SK-N-SH treated with all-trans-retinoic acid at 6 μM for 48 hours (cell line): ENCODE results near the gene TLDC2.

Experiments used
- ATAC-seq: fragments of 200-7000 bp; cut with Tn5 transposase; 3 replicates; pipeline ENCODE4 v1.9.1; 2020; ENCODE audit warnings: mild to moderate bottlenecking, moderate library complexity
- BACH2 ChIP-seq: fragments of 250-450 bp; sonication (Bioruptor Pico); IDR thresholded peaks from 2 replicates; pipeline ENCODE4 v1.9.0; 2021; ENCODE audit warnings: mild to moderate bottlenecking, borderline replicate concordance
- CSDC2 ChIP-seq: fragments of 250-450 bp; sonication (Bioruptor Pico); IDR thresholded peaks from 2 replicates; pipeline ENCODE4 v1.5.0; 2020; ENCODE audit warnings: mild to moderate bottlenecking, moderate library complexity
- GLIS3 ChIP-seq: fragments of 250-450 bp; sonication (Bioruptor Pico); IDR thresholded peaks from 2 replicates; pipeline ENCODE4 v1.5.0; 2020; ENCODE audit warnings: mild to moderate bottlenecking, moderate library complexity
- ISL1 ChIP-seq: fragments of 250-450 bp; sonication (Bioruptor Pico); IDR thresholded peaks from 2 replicates; pipeline ENCODE4 v2.1.2; 2022; ENCODE audit warnings: mild to moderate bottlenecking, moderate library complexity
- OSR1 ChIP-seq: fragments of 250-450 bp; sonication (Bioruptor Pico); IDR thresholded peaks from 2 replicates; pipeline ENCODE4 v1.8.0; 2022; ENCODE audit warnings: moderate library complexity, mild to moderate bottlenecking, inconsistent platforms
- RARB ChIP-seq: fragments of 250-450 bp; sonication (Bioruptor Pico); IDR thresholded peaks from 2 replicates; pipeline ENCODE4 v1.8.0; 2021; ENCODE audit warnings: mild to moderate bottlenecking, moderate library complexity
- SNAI2 ChIP-seq: fragments of 250-450 bp; sonication (Bioruptor Pico); IDR thresholded peaks from 2 replicates; pipeline ENCODE4 v1.5.0; 2020; ENCODE audit warnings: mild to moderate bottlenecking, moderate library complexity
- TOX ChIP-seq: fragments of 250-450 bp; sonication (Bioruptor Pico); IDR thresholded peaks from 2 replicates; pipeline ENCODE4 v1.8.0; 2021; ENCODE audit warnings: mild to moderate bottlenecking, moderate library complexity, borderline replicate concordance
- TSHZ2 ChIP-seq: fragments of 250-450 bp; sonication (Bioruptor Pico); IDR thresholded peaks from 2 replicates; pipeline ENCODE4 v1.5.0; 2020; ENCODE audit warnings: mild to moderate bottlenecking, moderate library complexity
- ZFP3 ChIP-seq: fragments of 250-450 bp; sonication (Bioruptor Pico); IDR thresholded peaks from 2 replicates; pipeline ENCODE4 v1.5.0; 2020; ENCODE audit warnings: mild to moderate bottlenecking, moderate library complexity
- ZFP30 ChIP-seq: fragments of 450-650 bp; formaldehyde crosslinking; IDR thresholded peaks from 2 replicates; pipeline ENCODE4 v1.5.0; 2022; ENCODE audit warnings: mild to moderate bottlenecking, moderate library complexity
- ZNF565 ChIP-seq: fragments of 450-650 bp; formaldehyde crosslinking; conservative IDR thresholded peaks from 2 replicates; pipeline ENCODE4 v1.5.0; 2020; ENCODE audit warnings: low read depth, mild to moderate bottlenecking, moderate library complexity
- ZNF8 ChIP-seq: fragments of 450-650 bp; formaldehyde crosslinking; IDR thresholded peaks from 2 replicates; pipeline ENCODE4 v1.5.0; 2020; ENCODE audit warnings: mild to moderate bottlenecking, moderate library complexity
- TF ChIP-seq, protein P1 (sequence below): fragments of 250-450 bp; sonication (Bioruptor Pico); IDR thresholded peaks from 2 replicates; pipeline ENCODE4 v1.5.1; 2020; ENCODE audit warnings: low read depth, mild to moderate bottlenecking, moderate library complexity
- TF ChIP-seq, protein P2 (sequence below): fragments of 250-450 bp; sonication (Bioruptor Pico); IDR thresholded peaks from 2 replicates; pipeline ENCODE4 v1.5.1; 2021; ENCODE audit warnings: mild to moderate bottlenecking, moderate library complexity
- TF ChIP-seq, protein P3 (sequence below): fragments of 250-450 bp; sonication (Bioruptor Pico); IDR thresholded peaks from 2 replicates; pipeline ENCODE4 v1.8.0; 2020; ENCODE audit warnings: mild to moderate bottlenecking, moderate library complexity, borderline replicate concordance

Gene TLDC2

GRCh38 chr20:36847009-36847709, 28.8 kb upstream of the TLDC2 start:
- TF ChIP-seq RARB (CRISPR knock-in tag) (no peak), GLIS3 (no peak), CSDC2 (CRISPR knock-in tag) (no peak), ISL1 (CRISPR knock-in tag) (no peak), BACH2 (CRISPR knock-in tag) (no peak), OSR1 (no peak), TSHZ2 (no peak)
- TF ChIP-seq, protein P1, sequence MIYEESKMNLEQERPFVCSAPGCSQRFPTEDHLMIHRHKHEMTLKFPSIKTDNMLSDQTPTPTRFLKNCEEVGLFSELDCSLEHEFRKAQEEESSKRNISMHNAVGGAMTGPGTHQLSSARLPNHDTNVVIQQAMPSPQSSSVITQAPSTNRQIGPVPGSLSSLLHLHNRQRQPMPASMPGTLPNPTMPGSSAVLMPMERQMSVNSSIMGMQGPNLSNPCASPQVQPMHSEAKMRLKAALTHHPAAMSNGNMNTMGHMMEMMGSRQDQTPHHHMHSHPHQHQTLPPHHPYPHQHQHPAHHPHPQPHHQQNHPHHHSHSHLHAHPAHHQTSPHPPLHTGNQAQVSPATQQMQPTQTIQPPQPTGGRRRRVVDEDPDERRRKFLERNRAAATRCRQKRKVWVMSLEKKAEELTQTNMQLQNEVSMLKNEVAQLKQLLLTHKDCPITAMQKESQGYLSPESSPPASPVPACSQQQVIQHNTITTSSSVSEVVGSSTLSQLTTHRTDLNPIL (CRISPR knock-in tag) = no peak
- TF ChIP-seq, protein P2, sequence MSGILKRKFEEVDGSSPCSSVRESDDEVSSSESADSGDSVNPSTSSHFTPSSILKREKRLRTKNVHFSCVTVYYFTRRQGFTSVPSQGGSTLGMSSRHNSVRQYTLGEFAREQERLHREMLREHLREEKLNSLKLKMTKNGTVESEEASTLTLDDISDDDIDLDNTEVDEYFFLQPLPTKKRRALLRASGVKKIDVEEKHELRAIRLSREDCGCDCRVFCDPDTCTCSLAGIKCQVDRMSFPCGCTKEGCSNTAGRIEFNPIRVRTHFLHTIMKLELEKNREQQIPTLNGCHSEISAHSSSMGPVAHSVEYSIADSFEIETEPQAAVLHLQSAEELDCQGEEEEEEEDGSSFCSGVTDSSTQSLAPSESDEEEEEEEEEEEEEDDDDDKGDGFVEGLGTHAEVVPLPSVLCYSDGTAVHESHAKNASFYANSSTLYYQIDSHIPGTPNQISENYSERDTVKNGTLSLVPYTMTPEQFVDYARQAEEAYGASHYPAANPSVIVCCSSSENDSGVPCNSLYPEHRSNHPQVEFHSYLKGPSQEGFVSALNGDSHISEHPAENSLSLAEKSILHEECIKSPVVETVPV = no peak
- TF ChIP-seq, protein P3, sequence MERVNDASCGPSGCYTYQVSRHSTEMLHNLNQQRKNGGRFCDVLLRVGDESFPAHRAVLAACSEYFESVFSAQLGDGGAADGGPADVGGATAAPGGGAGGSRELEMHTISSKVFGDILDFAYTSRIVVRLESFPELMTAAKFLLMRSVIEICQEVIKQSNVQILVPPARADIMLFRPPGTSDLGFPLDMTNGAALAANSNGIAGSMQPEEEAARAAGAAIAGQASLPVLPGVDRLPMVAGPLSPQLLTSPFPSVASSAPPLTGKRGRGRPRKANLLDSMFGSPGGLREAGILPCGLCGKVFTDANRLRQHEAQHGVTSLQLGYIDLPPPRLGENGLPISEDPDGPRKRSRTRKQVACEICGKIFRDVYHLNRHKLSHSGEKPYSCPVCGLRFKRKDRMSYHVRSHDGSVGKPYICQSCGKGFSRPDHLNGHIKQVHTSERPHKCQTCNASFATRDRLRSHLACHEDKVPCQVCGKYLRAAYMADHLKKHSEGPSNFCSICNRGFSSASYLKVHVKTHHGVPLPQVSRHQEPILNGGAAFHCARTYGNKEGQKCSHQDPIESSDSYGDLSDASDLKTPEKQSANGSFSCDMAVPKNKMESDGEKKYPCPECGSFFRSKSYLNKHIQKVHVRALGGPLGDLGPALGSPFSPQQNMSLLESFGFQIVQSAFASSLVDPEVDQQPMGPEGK (CRISPR knock-in tag) = no peak
- no peak for ATAC-seq

- no peak for TF ChIP-seq CSDC2 (CRISPR knock-in tag)
- TF ChIP-seq TOX (CRISPR knock-in tag) = no peak
- no peak for TF ChIP-seq ZNF8
- TF ChIP-seq, protein P3 (CRISPR knock-in tag) = no peak
- TF ChIP-seq ZNF565 (CRISPR knock-in tag) = no peak
- TF ChIP-seq OSR1 = no peak
- TF ChIP-seq ZFP30 (CRISPR knock-in tag) = no peak
- TF ChIP-seq, protein P1 (CRISPR knock-in tag) = no peak
- TF ChIP-seq, protein P2 = no peak
- TF ChIP-seq GLIS3 = no peak
- TF ChIP-seq ISL1 (CRISPR knock-in tag) = no peak
- no peak for TF ChIP-seq TSHZ2
- TF ChIP-seq BACH2 (CRISPR knock-in tag) = no peak
- no peak for TF ChIP-seq SNAI2
- no peak for TF ChIP-seq ZFP3 (CRISPR knock-in tag)
- TF ChIP-seq, all 23 proteins: peak for 0
- no peak; the same call in 2 of the 3 replicates for ATAC-seq
Measured at GRCh38 chr20:36847710-36848040, 28.3 kb upstream of the TLDC2 start.
